HEK293T (cell line): Measurements from ENCODE around the gene CERS3.

Experiments used
- BHLHE40 ChIP-seq: fragments of 450-650 bp; IDR thresholded peaks from 2 replicates; pipeline ENCODE4 v1.6.1; 2016; ENCODE audit warnings: mild to moderate bottlenecking, moderate library complexity, borderline replicate concordance
- ELF4 ChIP-seq: fragments of 450-650 bp; IDR thresholded peaks from 2 replicates; pipeline ENCODE4 v1.6.1; 2017; ENCODE audit warnings: antibody characterized with exemption
- FOXA1 ChIP-seq: fragments of 450-650 bp; IDR thresholded peaks from 2 replicates; pipeline ENCODE4 v1.6.1; 2016; ENCODE audit warnings: mild to moderate bottlenecking
- FOXK2 ChIP-seq: fragments of 450-650 bp; IDR thresholded peaks from 2 replicates; pipeline ENCODE4 v1.6.1; 2016; ENCODE audit warnings: mild to moderate bottlenecking
- HDGF ChIP-seq: fragments of 450-650 bp; IDR thresholded peaks from 2 replicates; pipeline ENCODE4 v1.6.1; 2017; ENCODE audit warnings: antibody characterized with exemption, borderline replicate concordance
- L3MBTL2 ChIP-seq: fragments of 450-650 bp; conservative IDR thresholded peaks from 2 replicates; pipeline ENCODE4 v1.6.1; 2016; ENCODE audit warnings: mild to moderate bottlenecking
- PKNOX1 ChIP-seq: fragments of 450-650 bp; IDR thresholded peaks from 2 replicates; pipeline ENCODE4 v1.6.1; 2016
- SP1 ChIP-seq: fragments of 450-650 bp; IDR thresholded peaks from 2 replicates; pipeline ENCODE4 v1.6.1; 2017
- TARDBP ChIP-seq: fragments of 450-650 bp; IDR thresholded peaks from 2 replicates; pipeline ENCODE4 v1.6.1; 2016
- ZNF384 ChIP-seq: fragments of 450-650 bp; IDR thresholded peaks from 2 replicates; pipeline ENCODE4 v1.6.1; 2016

GRCh38 chr15:100517846-100518245, 10.9 kb downstream of the CERS3 start:
- TF ChIP-seq FOXK2 (no peak), L3MBTL2 (no peak), HDGF (no peak), PKNOX1 (no peak), FOXA1 (no peak), BHLHE40 (no peak), SP1 (no peak), ZNF384 (no peak), TARDBP (no peak), ELF4 (no peak)
